Amygdala (tissue), 56 donors: Measurements from ENCODE around the gene C8B.

Experiments
- DNase-seq, 56 donors: peaks; one replicate each; lab custom pipeline; 2025; lab: John Stamatoyannopoulos, UW

Gene C8B

DNA sequence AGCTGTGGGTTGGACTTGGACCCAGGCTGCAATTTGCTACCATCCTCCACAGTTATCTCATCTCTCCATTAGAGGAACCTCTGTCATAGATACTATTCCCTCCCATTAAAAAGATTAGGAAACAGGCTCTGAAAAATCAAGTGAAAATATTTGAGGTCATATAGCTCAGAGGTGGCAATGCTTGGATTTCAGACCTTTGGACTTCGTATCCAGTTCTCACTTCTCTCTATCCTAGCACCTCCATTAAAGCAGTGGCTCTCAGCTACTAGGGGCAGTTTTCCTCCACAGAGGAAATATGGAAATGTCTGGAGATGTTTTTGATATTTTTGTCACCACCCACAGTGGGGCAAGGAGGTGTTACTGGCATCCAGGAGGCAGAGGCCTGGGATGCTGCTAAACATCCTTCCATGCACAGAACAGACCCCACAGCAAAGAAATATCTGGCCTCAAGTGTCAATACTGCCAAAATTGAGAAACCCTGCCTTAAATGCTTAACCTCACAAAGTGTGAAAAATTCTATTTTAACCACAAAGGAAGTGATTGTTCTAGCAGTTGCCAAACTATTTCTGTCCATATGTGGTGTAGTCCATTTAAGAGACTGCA lies 57.1 kb downstream of the C8B start:
- DNase-seq: no peak

DNA sequence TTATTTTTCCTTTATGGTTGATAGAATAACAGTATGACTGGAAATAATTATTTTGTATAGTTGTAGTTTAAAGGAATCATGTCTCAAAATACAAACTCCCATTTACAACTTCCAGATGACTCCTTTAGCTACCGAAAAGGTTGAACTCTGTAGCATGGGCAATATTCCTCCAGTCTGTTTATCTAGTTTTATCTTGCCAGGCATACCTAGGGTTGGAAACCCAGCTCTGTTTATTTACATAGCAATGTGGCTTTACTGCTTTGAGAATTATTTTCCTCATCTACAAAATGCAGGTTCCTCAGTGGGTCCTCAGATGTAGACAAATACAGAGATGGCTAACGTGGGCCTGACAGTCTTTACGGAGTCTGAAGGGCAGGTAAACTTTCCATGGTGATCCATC lies 60.1 kb downstream of the C8B start:
- no peak for DNase-seq

DNA sequence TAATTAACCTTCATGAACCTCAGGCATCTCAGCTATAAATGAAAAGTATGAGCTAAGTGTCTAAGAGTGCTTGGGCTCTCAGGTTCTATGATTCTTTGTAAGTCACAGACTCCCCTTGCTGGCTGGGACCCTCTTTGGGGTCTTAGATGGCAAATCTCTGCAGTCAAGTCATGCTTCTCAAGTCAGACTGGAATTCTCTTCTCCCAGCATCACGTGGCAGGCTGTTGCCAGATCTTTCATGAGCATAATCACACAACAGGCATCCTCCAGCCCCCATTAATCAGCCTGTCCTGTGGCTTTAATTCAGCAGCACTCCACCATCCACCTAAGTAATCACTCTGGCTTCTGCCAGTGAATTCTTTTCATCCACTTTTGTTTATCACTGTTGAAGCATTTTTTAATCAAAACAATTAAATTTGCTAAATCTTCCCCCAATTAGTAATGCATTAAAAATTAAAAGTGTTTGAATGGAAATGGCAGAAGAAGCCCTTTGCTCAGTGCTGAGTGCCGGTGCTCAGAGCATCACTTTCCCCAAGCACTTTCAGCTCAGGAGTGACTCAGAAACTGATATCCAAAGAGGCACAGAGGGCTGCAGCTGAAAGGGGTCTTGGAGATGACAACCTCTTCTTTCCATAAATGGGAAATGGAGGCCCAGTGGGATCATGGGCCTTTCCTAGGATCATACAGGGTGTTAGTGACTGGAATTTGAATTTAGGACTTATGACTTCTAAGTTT lies 61.0 kb downstream of the C8B start:
- DNase-seq: no peak

DNA sequence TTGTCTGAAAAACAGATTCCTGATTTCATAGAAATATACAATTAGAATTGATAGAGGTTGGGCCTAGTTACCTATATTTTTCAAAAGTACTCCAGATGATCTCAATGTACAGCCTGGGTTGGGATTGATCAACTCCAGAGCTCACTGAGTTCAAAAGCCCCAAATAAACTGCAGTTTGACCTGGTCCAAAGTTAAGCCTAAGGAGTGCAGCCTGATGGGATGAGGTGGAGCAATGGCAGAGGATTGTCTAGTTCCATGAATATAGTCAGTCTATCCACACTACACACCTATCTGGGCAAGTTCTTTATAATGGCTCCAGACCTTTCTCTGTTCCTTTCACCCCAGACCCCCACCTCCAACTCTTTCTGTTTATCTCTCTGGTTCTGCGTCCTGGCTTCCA lies 62.0 kb downstream of the C8B start:
- DNase-seq: no peak

DNA sequence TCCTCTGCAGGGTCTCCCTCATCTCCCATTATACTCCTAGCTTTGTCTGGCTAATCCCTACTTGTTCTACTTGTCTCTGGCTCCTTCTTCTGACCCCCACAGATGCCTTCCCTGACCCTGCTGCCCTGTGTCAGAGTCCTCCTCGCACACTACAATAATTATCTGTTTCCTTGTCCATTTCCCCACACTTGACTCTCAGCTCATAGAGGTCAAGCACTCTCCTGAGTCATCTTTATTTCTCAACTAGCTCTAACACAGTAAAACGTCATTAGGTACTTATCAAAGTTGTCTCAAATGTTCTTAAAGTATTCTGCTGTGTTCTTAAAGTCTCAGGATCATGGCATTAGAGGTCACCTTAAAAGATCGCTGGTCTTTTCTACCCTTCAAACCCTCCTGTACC lies 64.1 kb downstream of the C8B start:
- DNase-seq: no peak

- DNase-seq: no peak
Observed at GRCh38 chr1:56898879-56899278, 66.9 kb downstream of the C8B start.

DNA sequence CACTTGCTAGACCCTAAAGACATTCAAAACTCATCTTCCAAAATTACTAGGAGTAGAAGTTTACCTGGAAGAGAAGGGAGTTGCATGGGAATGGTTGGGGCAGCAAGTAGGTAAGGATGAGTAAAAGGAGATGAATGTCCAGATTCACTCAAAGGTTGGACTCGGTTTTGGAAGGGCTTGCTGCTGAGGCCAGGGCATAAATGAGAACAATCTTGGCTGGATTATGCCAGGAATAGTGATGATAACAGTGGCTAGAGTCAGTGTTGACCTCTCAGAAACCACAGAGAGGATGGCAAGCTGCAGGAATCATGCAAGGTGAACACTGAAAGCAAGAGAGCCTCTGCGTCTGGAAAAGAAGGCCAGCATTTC lies 67.8 kb downstream of the C8B start:
- DNase-seq: no peak

GRCh38 chr1:56897150-56898004 lies 68.4 kb downstream of the C8B start:
- DNase-seq: no peak

GRCh38 chr1:56894014-56894413 lies 71.8 kb downstream of the C8B start:
- DNase-seq: no peak

GRCh38 chr1:56890229-56890628 lies 75.6 kb downstream of the C8B start:
- no peak for DNase-seq

DNA sequence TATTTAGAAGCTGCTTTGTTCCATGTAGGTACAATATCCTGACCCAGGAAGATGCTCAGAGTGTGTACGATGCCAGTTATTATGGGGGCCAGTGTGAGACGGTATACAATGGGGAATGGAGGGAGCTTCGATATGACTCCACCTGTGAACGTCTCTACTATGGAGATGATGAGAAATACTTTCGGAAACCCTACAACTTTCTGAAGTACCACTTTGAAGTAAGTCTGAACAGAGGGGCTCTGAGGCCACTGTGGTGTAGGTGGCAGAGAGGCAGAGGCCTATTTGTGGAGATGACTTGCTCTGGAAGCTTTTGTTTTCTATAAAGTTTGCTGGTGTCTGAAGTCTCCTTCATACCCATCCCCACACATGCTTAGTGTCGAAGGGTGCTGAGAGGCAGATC lies 84.4 kb downstream of the C8B start:
- DNase-seq: no peak

DNA sequence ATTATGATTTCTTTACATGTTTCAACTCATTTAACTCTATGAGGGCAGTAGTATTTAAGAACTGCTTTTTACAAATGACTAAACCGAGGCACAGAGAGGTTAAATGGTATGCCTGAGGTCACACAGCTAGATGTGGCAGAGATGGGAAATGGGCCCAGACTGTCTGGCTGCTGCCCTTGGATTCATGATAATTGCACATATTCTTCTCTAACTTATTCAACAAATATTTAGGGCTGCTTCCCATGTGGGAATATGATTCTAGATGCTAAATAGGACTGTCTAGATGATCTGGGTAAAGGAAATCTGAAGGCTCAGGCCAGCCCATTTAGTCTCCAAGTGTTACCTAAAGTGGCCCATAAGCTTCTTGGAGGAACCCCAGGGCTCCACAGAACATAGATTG lies 85.0 kb downstream of the C8B start:
- no peak for DNase-seq
